ENCODE measurements around the gene ZNF189.
"Not testable (repeated sequence)": the region's sequence is repeated elsewhere in the genome, so short reads cannot be mapped to it uniquely, and the experiment has no call there.

ZNF189 gene

GRCh38 chr9:101381118-101381517, 17.5 kb upstream of the ZNF189 start:
- no peak for DNase-seq

GRCh38 chr9:101381833-101382342, 16.8 kb upstream of the ZNF189 start:
- no peak for DNase-seq

- no peak for DNase-seq
Measured at GRCh38 chr9:101383361-101383760, 15.3 kb upstream of the ZNF189 start.

- not testable (repeated sequence) for DNase-seq
Measured at GRCh38 chr9:101384873-101385536, 13.6 kb upstream of the ZNF189 start, which contains the start of gene BAAT. Gene BAAT, minus strand, starts transcription at chr9:101385006. Its CDS starts 13,602 bp downstream, at chr9:101371404.

- DNase-seq = no peak
Measured at GRCh38 chr9:101387871-101388506, 10.7 kb upstream of the ZNF189 start.

GRCh38 chr9:101388507-101388993, 10.1 kb upstream of the ZNF189 start:
- no peak for DNase-seq

- no peak for DNase-seq
Measured at GRCh38 chr9:101393135-101393534, 5.5 kb upstream of the ZNF189 start.

GRCh38 chr9:101394687-101395086, 4.0 kb upstream of the ZNF189 start:
- no peak for DNase-seq

GRCh38 chr9:101397746-101398067, 944 bp upstream of the ZNF189 start:
- no peak for DNase-seq

GRCh38 chr9:101398930-101399642, 435 bp downstream of the ZNF189 start:
- no peak for DNase-seq

GRCh38 chr9:101399643-101399970, 956 bp downstream of the ZNF189 start:
- no peak for DNase-seq

- no peak for DNase-seq
Measured at GRCh38 chr9:101400120-101400519, 1.5 kb downstream of the ZNF189 start.

GRCh38 chr9:101403516-101404285, 5.0 kb downstream of the ZNF189 start:
- DNase-seq = no peak

GRCh38 chr9:101408374-101409078, 9.9 kb downstream of the ZNF189 start:
- no peak for DNase-seq

GRCh38 chr9:101409079-101409477, 10.4 kb downstream of the ZNF189 start:
- no peak for DNase-seq

GRCh38 chr9:101414839-101415238, 16.2 kb downstream of the ZNF189 start:
- DNase-seq = no peak

- no peak for DNase-seq
Measured at GRCh38 chr9:101415578-101415977, 16.9 kb downstream of the ZNF189 start.

- no peak for DNase-seq
Measured at GRCh38 chr9:101417389-101417788, 18.7 kb downstream of the ZNF189 start.

GRCh38 chr9:101417977-101418376, 19.3 kb downstream of the ZNF189 start:
- DNase-seq = no peak

- DNase-seq = no peak
Measured at GRCh38 chr9:101418518-101419430, 20.1 kb downstream of the ZNF189 start.

- DNase-seq = no peak
Measured at GRCh38 chr9:101419863-101420262, 21.2 kb downstream of the ZNF189 start.
